Measurements from ENCODE around the gene TMEM187.

GRCh38 chrX:154028502-154029184, 56.1 kb downstream of the TMEM187 start:
- TF ChIP-seq, protein P1, sequence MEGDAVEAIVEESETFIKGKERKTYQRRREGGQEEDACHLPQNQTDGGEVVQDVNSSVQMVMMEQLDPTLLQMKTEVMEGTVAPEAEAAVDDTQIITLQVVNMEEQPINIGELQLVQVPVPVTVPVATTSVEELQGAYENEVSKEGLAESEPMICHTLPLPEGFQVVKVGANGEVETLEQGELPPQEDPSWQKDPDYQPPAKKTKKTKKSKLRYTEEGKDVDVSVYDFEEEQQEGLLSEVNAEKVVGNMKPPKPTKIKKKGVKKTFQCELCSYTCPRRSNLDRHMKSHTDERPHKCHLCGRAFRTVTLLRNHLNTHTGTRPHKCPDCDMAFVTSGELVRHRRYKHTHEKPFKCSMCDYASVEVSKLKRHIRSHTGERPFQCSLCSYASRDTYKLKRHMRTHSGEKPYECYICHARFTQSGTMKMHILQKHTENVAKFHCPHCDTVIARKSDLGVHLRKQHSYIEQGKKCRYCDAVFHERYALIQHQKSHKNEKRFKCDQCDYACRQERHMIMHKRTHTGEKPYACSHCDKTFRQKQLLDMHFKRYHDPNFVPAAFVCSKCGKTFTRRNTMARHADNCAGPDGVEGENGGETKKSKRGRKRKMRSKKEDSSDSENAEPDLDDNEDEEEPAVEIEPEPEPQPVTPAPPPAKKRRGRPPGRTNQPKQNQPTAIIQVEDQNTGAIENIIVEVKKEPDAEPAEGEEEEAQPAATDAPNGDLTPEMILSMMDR (IDR thresholded peaks at IDR 0.05), result no peak
- no peak for TF ChIP-seq POLR2AphosphoS5 (IDR thresholded peaks at IDR 0.05; ENCODE audit: insufficient read depth in 1 of 2, low read depth in 1 of 2)
- no peak for TF ChIP-seq POLR2A (IDR thresholded peaks at IDR 0.05)
